Hematopoietic multipotent progenitor cell treated with erythropoietin and hydrocortisone succinate and interleukin-3 and kit ligand, for 15 days (in vitro differentiated cells): Measurements from ENCODE around the gene NELL1.

Source experiments
- DNase-seq: peaks from one replicate; pipeline ENCODE4 v3.0.0-alpha.2; 2015; ENCODE audit warnings: low spot score

Gene NELL1

DNA sequence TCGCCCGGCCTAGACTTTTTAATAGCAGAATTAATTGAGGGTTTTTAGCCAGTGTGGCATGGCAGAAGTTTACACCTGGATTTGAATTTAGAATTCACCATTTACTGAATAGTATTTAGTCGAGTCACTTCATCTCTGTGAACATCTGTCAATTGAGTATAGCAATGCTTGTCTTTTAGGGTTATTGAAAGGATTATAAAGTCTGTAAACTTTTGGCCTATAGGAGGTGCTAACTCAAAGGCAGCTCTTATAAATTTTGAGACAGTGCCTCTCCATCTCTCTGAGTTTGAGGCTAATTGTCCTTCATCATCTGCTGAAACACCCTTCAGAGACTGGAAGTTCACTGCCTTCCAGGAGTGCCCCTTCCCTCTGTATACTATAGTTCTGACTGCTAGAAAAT lies 205.0 kb downstream of the NELL1 start:
- no peak for DNase-seq

- no peak for DNase-seq
Observed at GRCh38 chr11:20875889-20876288, 206.5 kb downstream of the NELL1 start.

DNA sequence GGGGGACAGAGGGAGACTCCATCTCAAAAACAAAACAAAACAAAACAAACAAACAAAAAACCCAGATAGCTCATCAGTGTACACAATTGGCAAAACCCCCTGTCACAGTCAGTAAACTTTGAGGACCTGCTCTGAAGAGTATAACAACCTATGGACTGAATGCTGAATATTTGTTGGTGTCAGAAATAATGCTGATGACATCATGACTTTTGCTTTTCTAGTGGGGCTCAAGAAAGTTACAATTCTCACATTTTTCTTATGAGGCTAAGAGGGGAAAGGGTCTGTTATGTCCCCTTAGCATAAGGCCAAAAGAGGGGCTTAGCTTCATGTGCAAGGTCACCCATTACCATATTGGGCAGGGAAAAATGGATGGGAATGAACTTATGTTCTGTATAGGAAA lies 207.4 kb downstream of the NELL1 start:
- DNase-seq: no peak

DNA sequence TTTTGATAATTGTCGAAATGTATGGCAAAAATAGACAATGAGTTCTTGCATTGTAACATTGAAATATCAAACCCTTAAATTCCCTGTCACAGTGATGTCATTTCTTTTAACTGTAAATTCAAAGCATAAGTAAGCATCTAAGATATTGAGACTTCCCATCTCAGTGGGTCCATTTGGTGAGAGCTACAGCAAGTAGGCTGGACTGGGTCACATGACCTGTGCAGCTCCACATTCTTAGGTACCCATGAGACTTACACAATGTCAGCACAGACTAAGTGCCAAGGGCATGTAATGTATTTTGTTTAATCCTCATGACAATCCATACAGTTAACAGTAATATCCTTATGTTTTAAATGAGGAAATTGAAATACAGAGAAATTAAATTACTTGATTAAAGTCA lies 210.7 kb downstream of the NELL1 start:
- DNase-seq: no peak

DNA sequence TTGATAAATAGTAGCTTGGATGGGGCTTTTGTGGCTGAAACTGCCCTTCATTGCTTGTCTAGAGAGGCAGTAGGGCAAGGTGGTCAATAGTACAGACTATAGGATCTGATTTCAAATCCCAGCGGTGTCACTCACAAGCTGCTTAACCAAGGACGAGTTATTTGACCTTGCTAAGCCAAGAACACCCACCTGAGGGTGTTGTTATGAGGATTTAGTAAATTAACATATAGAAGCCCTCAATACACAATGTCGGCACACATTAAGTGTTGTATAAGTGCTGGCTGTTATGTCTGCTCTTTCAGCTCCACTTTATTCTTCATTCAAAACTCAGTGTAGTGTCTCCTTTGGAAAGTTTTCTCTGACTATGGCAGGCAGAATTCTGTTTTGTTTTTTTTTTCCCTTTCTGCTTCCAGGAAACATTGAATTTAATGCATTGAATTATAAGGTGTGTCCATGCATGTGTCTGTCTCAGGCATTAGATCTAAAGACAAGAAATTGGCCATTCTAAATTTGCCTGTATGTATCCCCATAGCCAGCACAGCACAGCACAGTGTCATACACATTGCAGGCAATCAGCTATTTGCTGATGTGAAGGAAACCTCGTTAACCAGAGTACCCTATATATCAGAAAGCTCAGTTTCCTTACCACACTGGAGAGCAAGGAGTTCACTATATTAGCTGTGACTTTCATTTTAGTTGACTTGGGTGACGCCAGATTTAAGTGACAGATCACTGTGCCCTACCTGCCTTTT lies 212.1 kb downstream of the NELL1 start:
- no peak for DNase-seq

DNA sequence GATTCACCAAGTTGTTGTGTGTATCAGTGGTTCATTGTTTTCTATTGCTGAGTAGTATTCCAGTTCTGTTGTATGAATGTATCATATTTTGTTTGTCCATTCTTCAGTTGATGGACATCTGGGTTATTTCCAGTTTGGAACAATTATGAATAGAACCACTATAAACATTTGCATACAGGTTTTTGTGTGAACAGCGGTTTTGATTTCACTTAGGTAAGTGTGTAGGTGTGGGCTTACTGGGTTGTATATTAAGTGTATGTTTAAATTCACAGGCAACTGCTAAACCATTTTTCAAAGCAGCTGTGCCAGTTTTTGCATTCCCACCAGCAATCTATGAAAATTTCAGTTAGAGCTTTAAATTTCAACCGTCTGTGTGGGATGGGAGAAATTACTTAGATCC lies 217.8 kb downstream of the NELL1 start:
- no peak for DNase-seq

- DNase-seq: no peak
Observed at GRCh38 chr11:20894296-20894695, 224.9 kb downstream of the NELL1 start.

GRCh38 chr11:20909995-20910726 lies 240.8 kb downstream of the NELL1 start:
- no peak for DNase-seq

- DNase-seq: no peak
Observed at GRCh38 chr11:20910733-20911132, 241.3 kb downstream of the NELL1 start.

GRCh38 chr11:20912065-20912821 lies 242.9 kb downstream of the NELL1 start:
- no peak for DNase-seq

DNA sequence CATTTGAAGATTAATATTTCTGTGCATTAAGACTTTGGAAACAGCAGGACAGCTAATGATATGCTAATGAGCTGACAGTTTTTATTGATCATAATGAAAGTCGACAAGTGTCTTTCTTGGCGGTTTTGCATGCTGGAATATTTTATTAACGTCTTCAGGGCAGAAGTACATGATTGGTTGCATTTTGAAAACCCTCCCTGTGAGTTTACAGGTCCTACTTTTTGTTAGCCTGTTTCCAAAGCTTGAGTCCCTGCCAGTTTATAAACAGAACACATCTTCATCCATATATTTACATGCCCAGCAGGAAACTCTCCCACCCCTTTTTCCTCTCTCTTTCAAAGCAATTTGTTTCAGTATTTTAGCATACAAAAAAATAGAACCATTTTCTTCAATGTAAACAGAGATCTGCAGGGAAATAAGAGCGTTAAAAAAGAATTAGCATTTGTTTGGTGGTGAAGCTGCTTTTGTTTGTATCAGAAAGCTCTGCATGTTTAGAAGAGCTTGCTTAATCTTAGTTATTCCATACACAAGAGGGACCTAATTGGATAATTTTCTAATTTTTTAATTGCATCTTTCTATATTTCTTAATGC lies 243.6 kb downstream of the NELL1 start:
- no peak for DNase-seq

DNA sequence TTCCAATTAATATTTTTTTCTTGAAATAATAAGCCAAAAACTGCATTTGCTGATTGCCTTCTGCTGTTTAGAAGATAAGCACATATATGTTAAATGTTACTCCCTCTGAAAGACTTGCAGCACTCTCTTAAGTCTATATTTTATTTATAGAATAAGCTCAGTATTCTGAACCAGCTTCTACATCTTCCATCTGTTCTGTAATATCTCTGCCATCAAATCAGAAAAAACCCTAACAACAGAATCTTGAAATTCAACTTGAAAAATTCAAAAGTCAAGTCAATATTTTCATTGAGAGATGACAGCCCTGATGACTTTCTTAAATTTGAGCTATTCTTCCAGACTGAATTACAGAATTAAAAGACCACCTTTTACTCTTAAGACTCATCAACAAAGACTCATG lies 247.9 kb downstream of the NELL1 start:
- DNase-seq: no peak

DNA sequence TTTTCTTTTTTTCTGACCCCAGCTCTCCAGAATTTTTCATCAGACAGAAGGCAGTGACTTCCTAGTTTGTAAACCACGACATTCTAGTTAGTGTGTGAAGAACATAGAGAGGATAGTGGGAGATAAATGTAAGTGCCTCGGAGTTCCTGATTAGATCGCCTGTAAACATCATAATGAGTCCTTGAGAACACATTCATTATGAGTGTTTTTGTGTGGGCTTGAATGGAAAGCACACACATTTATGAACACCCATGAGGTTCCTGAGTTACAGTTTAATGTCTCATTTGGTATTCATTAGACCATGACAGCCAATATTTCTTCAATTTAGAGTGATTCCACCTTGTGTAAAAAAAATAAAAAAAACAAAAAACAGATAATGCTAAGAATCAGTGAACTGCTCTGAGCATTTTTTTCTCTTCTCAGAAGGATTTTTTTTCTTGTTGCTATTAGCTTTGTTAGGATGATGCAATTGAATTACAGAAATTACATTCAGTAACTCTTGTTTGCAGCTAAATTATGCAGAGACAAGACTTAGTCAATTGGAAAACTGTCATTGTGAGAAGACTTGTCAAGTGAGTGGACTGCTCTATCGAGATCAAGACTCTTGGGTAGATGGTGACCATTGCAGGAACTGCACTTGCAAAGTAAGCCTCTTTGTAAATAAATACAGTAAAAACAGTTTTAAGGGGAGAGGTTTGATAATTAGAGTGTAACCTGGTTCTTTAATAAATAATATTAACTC lies 257.6 kb downstream of the NELL1 start:
- DNase-seq: no peak

GRCh38 chr11:20931029-20931428 lies 261.6 kb downstream of the NELL1 start:
- DNase-seq: no peak

DNA sequence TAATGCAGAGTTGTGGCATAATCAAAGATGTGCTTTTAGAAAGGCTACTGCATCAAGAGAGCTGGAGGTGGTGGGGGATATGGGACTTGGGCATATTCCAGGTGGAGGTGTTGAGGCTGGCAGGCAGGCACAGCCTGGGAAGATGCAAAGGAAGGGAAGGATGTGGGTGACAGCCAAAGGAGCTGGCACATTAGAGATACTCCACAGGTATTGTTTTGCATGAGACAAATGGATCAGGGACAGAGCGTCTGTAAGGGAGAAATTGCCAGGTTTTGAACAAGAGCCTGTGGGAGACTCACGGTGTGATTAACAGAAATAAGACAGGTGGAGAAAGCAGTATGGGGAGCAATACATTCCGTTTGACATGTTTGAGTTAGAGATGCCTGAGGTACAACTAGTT lies 263.7 kb downstream of the NELL1 start:
- DNase-seq: no peak

DNA sequence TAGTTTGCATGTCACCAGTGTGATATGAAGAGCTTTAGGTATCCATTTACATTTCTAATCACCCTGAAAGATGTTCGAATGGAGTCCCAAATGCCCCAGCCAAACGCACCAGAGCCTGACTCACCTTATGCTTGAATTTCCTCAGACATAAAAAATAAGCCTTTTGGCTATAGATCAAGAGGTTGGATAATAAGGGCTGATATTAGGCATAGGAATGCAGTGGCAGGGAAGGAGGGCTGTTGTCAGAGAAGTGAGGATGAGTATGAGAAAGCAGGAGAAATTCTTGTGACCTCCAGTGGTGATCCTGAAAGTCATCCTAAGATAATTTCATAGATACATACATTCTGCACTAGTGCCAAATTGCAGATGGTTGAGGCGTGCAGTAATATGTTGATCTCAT lies 264.6 kb downstream of the NELL1 start:
- DNase-seq: no peak

- DNase-seq: no peak
Observed at GRCh38 chr11:20934516-20934915, 265.1 kb downstream of the NELL1 start.

DNA sequence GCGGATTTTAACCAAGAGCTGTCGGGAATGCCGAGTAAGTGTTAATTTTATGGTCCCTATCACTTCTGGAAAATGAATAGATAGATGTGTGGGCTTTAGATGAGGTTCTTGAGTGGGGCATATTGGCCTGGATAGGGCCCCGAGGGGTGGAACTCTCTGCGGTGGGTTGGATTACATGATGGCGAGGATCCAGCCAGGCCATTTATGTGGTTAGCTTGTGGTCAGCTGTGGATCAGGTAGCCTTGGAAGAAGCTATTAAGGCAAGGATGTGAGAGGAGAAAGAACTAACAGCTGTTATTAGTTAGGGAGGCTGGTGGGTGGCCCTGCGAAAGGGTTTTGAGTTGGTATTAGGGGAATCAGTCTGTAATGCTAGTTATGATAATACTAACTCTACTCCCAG lies 268.4 kb downstream of the NELL1 start:
- DNase-seq: no peak

DNA sequence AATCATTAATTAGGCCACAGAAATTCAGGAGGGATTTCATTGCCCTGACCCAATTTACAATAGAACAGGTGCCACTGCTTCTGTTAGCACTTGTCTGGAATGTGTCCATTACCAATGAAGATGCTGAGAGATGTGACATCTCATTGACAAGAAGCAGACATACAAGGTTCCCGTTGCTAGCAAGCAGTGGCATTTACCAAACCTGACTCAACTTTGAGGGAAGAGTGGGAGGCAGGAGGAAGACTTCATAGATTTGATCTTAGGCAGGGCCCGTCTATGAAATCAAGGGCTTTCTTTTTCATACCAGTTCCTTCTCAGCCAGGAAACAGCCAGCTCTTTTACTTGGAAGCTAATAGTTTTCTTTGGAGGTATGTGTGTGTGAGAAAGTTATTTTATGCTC lies 280.2 kb downstream of the NELL1 start:
- no peak for DNase-seq

GRCh38 chr11:20962581-20962980 lies 293.2 kb downstream of the NELL1 start:
- no peak for DNase-seq

DNA sequence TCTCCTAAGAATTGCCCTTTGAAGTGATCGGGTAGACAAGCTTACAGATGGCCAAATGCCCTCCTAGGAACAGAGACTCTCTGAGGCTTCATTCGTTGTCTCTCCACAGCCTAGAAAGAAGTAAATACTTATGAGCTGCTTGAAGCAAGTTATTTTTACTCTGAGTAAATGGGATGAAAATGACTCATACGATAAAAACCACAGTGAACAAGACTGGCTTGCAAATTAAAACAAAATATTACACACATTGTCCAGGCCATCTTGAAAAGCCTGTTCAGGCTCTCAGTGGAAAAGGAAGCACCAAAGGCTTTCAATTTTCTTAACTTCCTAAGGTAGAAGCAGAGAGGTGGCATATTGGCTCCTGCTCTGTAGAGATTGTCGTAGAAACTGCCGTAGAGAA lies 294.2 kb downstream of the NELL1 start:
- no peak for DNase-seq

DNA sequence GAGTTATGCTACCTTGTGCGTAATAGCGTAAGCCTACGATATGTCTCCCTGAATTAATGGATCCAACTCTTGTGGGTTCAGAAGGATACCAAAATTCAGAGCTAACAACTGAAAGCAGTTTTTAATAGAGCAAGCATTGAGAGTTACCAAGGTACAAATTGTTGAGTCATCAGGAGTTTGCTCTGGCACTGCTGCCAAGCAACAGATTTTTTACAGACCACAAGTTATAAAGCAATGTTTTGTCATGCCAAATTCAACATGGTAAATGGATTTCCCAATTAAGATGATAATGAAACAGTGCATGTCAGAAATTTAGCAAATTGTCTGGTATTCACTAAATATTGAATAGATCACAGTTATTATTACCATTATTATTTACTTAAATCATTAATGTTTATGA lies 295.6 kb downstream of the NELL1 start:
- no peak for DNase-seq
